NCI-H128 (cell line): Measurements from ENCODE around the gene ADAP1.
"Not testable (repeated sequence)": the region's sequence is repeated elsewhere in the genome, so short reads cannot be mapped to it uniquely, and the experiment has no call there.

Experiments used
- DNase-seq: peaks from one replicate; lab custom pipeline; 2025; ENCODE audit not compliant: unreplicated experiment; lab: John Stamatoyannopoulos, UW

Gene ADAP1

GRCh38 chr7:975702-976473 is 21.4 kb upstream of the ADAP1 start:
- no peak for DNase-seq

DNA sequence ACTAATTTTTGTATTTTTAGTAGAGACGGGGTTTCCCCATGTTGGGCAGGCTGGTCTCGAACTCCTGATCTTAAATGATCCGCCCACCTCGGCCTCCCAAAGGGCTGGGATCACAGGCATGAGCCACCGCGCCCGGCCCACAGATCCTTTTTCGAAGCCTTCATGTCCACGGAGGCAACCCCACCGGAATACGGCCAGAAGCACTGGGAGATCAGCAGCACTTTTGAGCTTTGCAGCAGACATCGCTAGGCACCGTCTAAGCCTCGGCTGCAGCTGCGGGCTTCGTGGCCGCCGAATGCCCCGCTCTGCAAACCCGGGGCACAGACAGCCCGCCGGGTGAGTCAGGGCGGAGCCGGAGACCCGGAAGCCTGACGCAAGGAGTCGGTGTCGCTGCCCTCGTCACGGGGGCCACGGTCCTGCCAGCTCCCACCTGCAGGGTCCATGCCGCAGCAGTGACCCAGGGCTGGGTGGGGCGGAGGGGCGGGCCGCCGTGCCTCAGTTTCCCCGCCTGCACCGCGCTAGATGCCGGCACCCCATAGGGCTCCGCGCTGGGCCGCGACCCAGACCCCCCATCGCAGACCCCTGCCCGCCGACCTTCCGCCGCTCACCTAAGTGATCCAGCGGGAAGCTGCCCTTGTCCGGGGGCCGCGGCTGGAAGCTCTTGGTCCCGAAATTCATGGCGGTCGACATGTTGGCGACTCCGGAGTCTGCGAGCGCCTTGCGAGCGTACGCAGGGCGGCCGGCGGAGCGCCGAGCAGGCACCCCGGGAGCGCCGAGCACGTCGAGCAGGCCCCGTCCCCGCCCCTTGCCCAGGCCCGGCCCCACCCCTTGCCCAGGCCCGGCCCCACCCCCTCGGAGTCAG is 20.6 kb upstream of the ADAP1 start, which contains the start of gene COX19:
TSS of gene COX19 (minus strand) at position 730 of the 862 bp plus-strand sequence. CDS start at position 690, 40 bp downstream.
- peak; percentile 59 for DNase-seq

DNA sequence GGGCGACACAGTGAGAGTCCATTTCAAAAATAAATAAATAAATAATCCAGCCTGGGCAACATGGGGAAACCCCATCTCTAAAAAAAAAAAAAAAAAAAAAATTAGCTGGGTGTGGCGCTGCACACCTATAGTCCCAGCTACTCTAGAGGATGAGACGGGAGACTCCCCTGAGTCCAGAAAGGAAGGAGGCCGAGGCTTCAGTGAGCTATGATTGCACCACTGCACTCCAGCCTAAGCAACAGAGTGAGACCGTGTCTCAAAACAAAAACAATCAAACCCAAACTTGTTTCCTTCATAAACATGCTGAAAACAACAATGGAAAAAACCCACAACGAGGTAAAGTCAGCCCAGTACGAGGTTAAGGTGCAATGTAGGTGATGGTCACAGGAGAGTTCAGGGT is 19.7 kb upstream of the ADAP1 start:
- no peak for DNase-seq

DNA sequence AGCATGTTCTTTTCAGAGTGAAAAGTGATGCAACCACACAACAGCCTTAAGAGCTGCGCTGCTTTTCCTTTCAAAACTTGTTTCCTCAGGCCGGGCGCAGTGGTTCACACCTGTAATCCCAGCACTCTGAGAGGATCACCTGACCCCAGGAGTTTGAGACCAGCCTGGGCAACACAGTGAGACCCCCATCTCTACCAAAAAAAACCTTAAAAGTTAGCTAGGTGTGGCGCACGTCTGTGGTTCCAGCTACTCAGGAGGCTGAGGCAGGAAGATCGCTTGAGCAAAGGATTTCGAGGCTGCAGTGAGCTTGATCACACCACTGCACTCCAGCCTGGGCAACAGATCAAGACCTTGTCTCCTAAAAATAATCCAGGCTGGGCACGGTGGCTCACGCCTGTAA is 18.8 kb upstream of the ADAP1 start:
- DNase-seq, result no peak

- DNase-seq, result no peak
Measured at GRCh38 chr7:972676-973309, 18.3 kb upstream of the ADAP1 start.

- DNase-seq, result no peak
Measured at GRCh38 chr7:972110-972509, 17.6 kb upstream of the ADAP1 start.

DNA sequence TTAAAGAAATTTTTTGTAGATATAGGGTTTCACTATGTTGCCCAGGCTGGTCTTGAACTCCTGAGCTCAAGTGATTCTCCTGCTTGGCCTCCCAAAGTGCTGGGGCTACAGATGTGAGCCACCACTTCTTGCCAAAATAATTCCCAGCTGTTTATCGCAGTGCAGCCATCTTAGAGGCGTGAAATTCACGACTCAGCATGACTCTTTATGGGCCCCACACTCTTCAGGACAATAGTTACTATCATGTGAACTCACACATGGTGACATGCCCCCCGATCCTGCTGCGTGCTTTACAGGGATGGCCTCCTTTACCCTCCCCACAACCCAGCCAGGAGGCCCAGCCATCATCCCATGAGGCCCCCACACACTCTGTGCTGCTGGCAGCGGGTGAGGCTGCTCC is 16.3 kb upstream of the ADAP1 start:
- DNase-seq, result no peak

- DNase-seq, result no peak
Measured at GRCh38 chr7:969403-969802, 14.9 kb upstream of the ADAP1 start.

GRCh38 chr7:968205-969105 is 14.0 kb upstream of the ADAP1 start:
- no peak for DNase-seq

GRCh38 chr7:967361-968082 is 13.0 kb upstream of the ADAP1 start:
- no peak for DNase-seq

DNA sequence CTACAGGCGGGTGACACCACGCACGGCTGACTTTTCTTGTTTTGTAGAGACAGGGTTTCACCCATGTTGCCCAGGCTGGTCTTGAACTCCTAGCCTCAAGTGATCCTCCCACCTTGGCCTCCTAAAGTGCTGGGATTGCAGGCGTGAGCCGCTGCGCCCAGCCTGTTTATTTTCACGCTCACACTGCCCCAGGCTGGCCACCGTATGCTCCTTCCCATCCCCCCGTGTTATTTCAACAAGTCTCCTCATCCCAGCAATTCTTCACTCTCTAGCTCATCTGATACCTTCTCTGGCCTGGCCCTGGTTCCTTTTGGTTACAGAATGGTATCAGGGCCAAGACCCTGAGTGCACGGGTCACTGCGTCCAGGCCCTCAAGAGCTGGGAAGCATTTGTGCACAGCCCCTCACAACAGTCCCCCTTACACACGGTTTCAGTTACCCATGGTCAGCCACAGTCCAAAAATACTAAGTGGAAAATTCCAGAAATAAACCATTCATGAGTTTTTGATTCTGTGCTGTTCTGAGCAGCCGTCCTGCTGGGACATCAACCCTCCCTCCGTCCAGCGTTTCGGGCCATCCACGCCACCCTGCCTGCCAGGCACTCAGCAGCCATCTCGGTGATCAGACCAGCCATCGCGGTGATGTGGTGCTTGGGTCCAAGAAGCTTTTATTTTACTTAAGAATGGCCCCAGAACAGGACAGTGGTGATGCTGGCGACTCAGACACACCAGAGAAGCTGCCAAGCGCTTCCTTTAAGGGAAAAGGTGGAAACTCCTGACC is 12.0 kb upstream of the ADAP1 start:
- no peak for DNase-seq

- no peak for DNase-seq
Measured at GRCh38 chr7:964401-965231, 10.1 kb upstream of the ADAP1 start.

DNA sequence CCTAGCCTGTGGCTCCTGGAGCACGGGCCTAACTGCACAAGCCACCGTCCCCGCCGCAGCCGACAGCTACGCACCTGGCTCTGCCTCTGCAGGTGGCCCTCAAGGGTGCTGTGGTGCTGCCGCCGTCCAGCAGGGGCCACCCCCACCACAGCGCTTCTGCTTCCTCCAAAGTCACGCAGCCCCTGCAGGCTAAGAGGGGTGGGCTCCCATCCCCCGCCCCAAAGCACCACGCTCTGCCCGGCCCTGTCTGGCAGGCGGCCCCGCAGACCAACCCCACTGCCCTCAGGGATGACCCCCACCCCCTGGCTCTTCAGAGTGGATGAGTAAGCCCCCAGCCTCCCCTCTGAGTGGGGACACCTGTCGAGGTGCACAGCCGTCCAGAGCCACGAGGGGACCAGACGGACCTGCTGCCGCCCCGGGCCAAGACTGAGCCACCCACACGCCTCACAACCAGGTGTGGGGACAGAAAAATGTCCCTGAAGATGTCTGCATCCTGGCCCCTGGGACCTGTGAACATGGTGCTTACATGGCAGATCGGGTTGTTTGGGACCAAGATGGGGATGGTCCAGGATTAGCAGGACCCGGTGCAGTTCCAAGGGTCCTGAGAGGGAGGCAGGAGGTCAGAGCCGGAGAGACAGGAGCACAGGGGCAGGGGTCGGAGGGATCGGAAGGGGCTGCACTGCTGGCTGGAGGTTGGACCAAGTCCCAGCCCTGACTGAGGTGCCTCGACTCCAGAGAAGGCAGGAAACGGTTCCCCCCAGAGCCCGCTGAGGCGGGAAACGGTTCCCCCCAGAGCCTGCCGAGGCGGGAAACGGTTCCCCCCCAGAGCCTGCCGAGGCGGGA is 9.0 kb upstream of the ADAP1 start:
- DNase-seq, result no peak

GRCh38 chr7:962401-963081 is 8.1 kb upstream of the ADAP1 start:
- no peak for DNase-seq

- no peak for DNase-seq
Measured at GRCh38 chr7:961546-962400, 7.3 kb upstream of the ADAP1 start.

DNA sequence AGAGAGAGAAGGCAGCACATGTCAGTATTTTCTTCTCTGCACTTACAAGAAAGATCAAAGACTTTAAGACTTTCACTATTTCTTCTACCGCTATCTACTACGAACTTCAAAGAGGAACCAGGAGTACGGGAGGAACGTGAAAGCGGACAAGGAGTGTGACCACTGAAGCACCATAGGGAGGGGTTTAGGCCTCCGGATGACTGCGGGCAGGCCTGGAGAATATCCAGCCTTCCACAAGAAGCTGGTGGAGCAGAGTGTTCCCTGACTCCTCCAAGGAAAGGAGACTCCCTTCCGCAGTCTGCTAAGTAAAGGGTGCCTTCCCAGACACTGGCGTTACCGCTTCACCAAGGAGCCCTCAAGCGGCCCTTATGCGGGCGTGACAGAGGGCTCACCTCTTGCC is 6.5 kb upstream of the ADAP1 start:
- DNase-seq, result not testable (repeated sequence)
